Measurements from ENCODE around the gene AQP11. TPM values are rescaled to one million over a fixed set of nuclear protein-coding genes. Genes with fewer than 3 reads are reported as not detected.

Gene AQP11
- polyA plus RNA-seq, 2 of the 4 experiments (the other 2 are of a cell fraction) = 2.3 to 2.6 TPM

GRCh38 chr11:77650123-77650522 is 60.4 kb downstream of the AQP11 start (continued):
- TF ChIP-seq REST (IDR thresholded peaks at IDR 0.05) (no peak), NR3C1 (IDR thresholded peaks at IDR 0.05) (no peak), MAZ (IDR thresholded peaks at IDR 0.05; ENCODE audit: borderline replicate concordance, low read depth, low read length) (no peak), HDAC2 (IDR thresholded peaks at IDR 0.05) (no peak)

- FAIRE-seq = no peak
- Histone ChIP-seq H3K9me3 (no peaks in the 10 kb centered on the region), H3K27ac (no peak overlapping the region), H3K4me2 (no peak overlapping the region), H3K4me1 (no peaks in the 10 kb centered on the region), H3K4me3 (no peak overlapping the region)
- no peak for TF ChIP-seq GATA3 (IDR thresholded peaks at IDR 0.05; ENCODE audit: borderline replicate concordance)
- no peak for TF ChIP-seq NPAS2 (CRISPR knock-in tag; IDR thresholded peaks at IDR 0.05; ENCODE audit: borderline replicate concordance)
- no peak for TF ChIP-seq HOXA7 (CRISPR knock-in tag; IDR thresholded peaks at IDR 0.05)
- no peak for TF ChIP-seq RAD21 (conservative IDR thresholded peaks at IDR 0.05 in 1 of 2, IDR thresholded peaks at IDR 0.05 in 1 of 2)
- no peak for TF ChIP-seq FOSL2 (IDR thresholded peaks at IDR 0.05)
- TF ChIP-seq FOSL2 (CRISPR knock-in tag; IDR thresholded peaks at IDR 0.05) = no peak
- TF ChIP-seq CHD2 (IDR thresholded peaks at IDR 0.05; ENCODE audit: low read length, partially characterized antibody) = no peak
- no peak for TF ChIP-seq ZNF302 (CRISPR knock-in tag; IDR thresholded peaks at IDR 0.05)
- TF ChIP-seq ZFP36 (IDR thresholded peaks at IDR 0.05; ENCODE audit: borderline replicate concordance, partially characterized antibody) = no peak
- no peak for TF ChIP-seq FOSB (CRISPR knock-in tag; IDR thresholded peaks at IDR 0.05)
- no peak for TF ChIP-seq ZSCAN20 (CRISPR knock-in tag; IDR thresholded peaks at IDR 0.05)
- no peak for TF ChIP-seq EP300 (IDR thresholded peaks at IDR 0.05)
- no peak for DNase-seq (ENCODE audit: low read depth in 1 of 2, low spot score in 1 of 2)
- no peak; a peak in 1 of 6 replicates for ATAC-seq
- WGBS (ENCODE audit: missing lambda C conversion rate) = 75% methylated on average over 4 of the region's 4 CpGs
- CTCF ChIA-PET = no interaction called here
- POLR2A ChIA-PET = no interaction called here
Measured at GRCh38 chr11:77654770-77655434, 65.1 kb downstream of the AQP11 start.

- no peaks in the 10 kb centered on the region for H3K4me1 ChIP-seq
- H3K9me3 ChIP-seq = no peaks in the 10 kb centered on the region
- whole genome bisulfite sequencing (ENCODE audit: missing lambda C conversion rate) = 85% methylated on average over 7 of the region's 7 CpGs
- DNase-seq (ENCODE audit: low read depth in 1 of 2, low spot score in 1 of 2) (no peak), FAIRE-seq (no peak), ATAC-seq (no peak; a peak in 2 of 6 replicates)
- no peak overlapping the region for H3K27ac ChIP-seq
- ChIA-PET CTCF (no interaction called here), POLR2A (no interaction called here)
- H3K4me3 ChIP-seq = no peak overlapping the region
- TF ChIP-seq FOSL2 (IDR thresholded peaks at IDR 0.05) = no peak
- TF ChIP-seq FOSL2 (CRISPR knock-in tag; IDR thresholded peaks at IDR 0.05) = no peak
- no peak for TF ChIP-seq RFX5 (IDR thresholded peaks at IDR 0.05)
- TF ChIP-seq ZFP36 (IDR thresholded peaks at IDR 0.05; ENCODE audit: borderline replicate concordance, partially characterized antibody) = no peak
- TF ChIP-seq CTCF (IDR thresholded peaks at IDR 0.05) = no peak
- TF ChIP-seq MAFK (IDR thresholded peaks at IDR 0.05; ENCODE audit: partially characterized antibody) = no peak
- TF ChIP-seq EHF (CRISPR knock-in tag; IDR thresholded peaks at IDR 0.05) = no peak
- no peak for TF ChIP-seq NFE2L2 (conservative IDR thresholded peaks at IDR 0.05; ENCODE audit: low read length)
- TF ChIP-seq CBX2 (IDR thresholded peaks at IDR 0.05; ENCODE audit: borderline replicate concordance, low read depth) = no peak
- no peak for TF ChIP-seq PHF8 (IDR thresholded peaks at IDR 0.05; ENCODE audit: borderline replicate concordance, low read depth)
- no peak for TF ChIP-seq HOXB5 (CRISPR knock-in tag; IDR thresholded peaks at IDR 0.05)
- no peak for TF ChIP-seq ESRRA (IDR thresholded peaks at IDR 0.05; ENCODE audit: borderline replicate concordance, low read length)
- no peak for TF ChIP-seq CEBPB (IDR thresholded peaks at IDR 0.05)
- no peak overlapping the region for H3K4me2 ChIP-seq
Measured at GRCh38 chr11:77656362-77656761, 66.6 kb downstream of the AQP11 start.
